Vagina (tissue), 2 donors: ENCODE data around the gene TRIM6.

Experiments used
- POLR2A ChIP-seq, 2 donors: fragments of 450-650 bp; IDR thresholded peaks; one replicate each; pipeline ENCODE4 v1.6.1; 2017; ENCODE audit warnings: antibody characterized with exemption in 2 of 2, mild to moderate bottlenecking in 2 of 2, moderate library complexity in 2 of 2
- POLR2AphosphoS5 ChIP-seq, 2 donors: sonication (generic); formaldehyde crosslinking; IDR thresholded peaks; one replicate each; pipeline ENCODE4 v1.9.0; 2017; ENCODE audit warnings: antibody characterized with exemption in 2 of 2, mild to moderate bottlenecking in 2 of 2, low read depth in 1 of 2; ENCODE audit not compliant: insufficient read depth in 1 of 2
- TF ChIP-seq, protein P1 (sequence below), 3 experiments: fragments of 450-650 bp in 2 of 3; fragments of 200-600 bp in 1 of 3; sonication (generic) in 1 of 3; IDR thresholded peaks; one replicate each; pipeline ENCODE4 v1.5.1; 2017 to 2019; ENCODE audit warnings: antibody characterized with exemption in 3 of 3, mild to moderate bottlenecking in 2 of 3, moderate library complexity in 2 of 3

DNA sequence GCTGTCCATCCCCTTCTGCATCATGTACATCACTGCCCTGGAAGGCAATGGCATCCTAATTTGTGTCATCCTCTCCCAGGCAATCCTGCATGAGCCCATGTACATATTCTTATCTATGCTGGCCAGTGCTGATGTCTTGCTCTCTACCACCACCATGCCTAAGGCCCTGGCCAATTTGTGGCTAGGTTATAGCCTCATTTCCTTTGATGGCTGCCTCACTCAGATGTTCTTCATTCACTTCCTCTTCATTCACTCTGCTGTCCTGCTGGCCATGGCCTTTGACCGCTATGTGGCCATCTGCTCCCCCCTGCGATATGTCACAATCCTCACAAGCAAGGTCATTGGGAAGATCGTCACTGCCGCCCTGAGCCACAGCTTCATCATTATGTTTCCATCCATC lies 15.4 kb upstream of the TRIM6 start:
- TF ChIP-seq, protein P1, sequence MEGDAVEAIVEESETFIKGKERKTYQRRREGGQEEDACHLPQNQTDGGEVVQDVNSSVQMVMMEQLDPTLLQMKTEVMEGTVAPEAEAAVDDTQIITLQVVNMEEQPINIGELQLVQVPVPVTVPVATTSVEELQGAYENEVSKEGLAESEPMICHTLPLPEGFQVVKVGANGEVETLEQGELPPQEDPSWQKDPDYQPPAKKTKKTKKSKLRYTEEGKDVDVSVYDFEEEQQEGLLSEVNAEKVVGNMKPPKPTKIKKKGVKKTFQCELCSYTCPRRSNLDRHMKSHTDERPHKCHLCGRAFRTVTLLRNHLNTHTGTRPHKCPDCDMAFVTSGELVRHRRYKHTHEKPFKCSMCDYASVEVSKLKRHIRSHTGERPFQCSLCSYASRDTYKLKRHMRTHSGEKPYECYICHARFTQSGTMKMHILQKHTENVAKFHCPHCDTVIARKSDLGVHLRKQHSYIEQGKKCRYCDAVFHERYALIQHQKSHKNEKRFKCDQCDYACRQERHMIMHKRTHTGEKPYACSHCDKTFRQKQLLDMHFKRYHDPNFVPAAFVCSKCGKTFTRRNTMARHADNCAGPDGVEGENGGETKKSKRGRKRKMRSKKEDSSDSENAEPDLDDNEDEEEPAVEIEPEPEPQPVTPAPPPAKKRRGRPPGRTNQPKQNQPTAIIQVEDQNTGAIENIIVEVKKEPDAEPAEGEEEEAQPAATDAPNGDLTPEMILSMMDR (IDR thresholded peaks at IDR 0.05) = no peak
- TF ChIP-seq POLR2A (IDR thresholded peaks at IDR 0.05) (no peak), POLR2AphosphoS5 (IDR thresholded peaks at IDR 0.05; ENCODE audit: insufficient read depth in 1 of 2, low read depth in 1 of 2) (no peak)
